ENCODE data around the gene EFNA3.

- TF ChIP-seq CTCF (conservative IDR thresholded peaks at IDR 0.05 in 1 of 2, IDR thresholded peaks at IDR 0.05 in 1 of 2; ENCODE audit: extremely low read depth in 1 of 2, insufficient read depth in 1 of 2, low read depth in 1 of 2, low read length in 2 of 2) (no peak), EZH2 (IDR thresholded peaks at IDR 0.05; ENCODE audit: borderline replicate concordance, low read length) (no peak)
Measured at GRCh38 chr1:155076371-155076770, 2.3 kb upstream of the EFNA3 start.

Measured in mammary epithelial cell (primary cell).